HG02981 (cell line): ENCODE data around the gene SLC44A1.
A peak's percentile ranks its signal among the peaks of the same experiment; 100 is the strongest.

Source experiments
- ATAC-seq: cut with Tn5 transposase; IDR thresholded peaks from one replicate; pipeline ENCODE4 v1.9.1; 2021; ENCODE audit warnings: mild to moderate bottlenecking, moderate library complexity; ENCODE audit not compliant: unreplicated experiment

Gene SLC44A1

DNA sequence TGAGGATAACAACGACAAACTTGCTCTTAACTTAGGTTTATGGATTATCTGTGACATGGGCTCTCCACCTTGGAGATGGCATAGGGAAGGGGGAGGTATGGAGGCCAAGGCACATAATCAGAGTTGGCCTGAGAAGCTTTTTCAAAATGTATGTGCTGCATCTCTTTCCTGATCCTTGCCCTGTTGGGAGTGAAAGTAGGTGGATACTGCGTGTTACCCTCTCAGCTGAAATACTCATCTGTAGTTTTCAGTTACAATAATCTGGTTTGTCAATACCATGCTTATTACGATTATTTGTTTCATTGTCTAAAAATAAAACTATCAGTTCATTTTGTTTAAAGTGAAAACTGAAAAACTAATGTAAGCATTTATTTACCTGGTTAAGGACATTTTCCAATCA, 86.7 kb downstream of the SLC44A1 start:
- peak; percentile 33 for ATAC-seq

DNA sequence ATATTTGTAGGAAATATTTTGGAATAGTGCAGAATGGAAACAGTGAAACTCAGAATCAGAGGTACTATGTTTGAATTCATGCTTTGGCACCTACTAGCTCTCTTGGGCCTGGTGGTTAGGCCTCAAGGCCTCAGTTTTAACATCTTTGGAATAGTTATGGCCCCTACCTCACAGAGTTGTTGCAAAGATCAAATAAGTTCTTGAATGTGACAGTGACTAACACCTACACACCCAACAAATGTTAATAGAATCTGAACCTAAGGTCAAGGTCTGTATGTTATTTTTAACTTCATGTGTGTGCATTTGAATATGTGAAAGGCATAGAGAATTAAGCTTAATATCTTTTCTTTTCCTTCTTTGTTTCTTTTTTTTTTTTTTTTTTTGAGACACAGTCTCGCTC, 87.3 kb downstream of the SLC44A1 start:
- no peak for ATAC-seq

DNA sequence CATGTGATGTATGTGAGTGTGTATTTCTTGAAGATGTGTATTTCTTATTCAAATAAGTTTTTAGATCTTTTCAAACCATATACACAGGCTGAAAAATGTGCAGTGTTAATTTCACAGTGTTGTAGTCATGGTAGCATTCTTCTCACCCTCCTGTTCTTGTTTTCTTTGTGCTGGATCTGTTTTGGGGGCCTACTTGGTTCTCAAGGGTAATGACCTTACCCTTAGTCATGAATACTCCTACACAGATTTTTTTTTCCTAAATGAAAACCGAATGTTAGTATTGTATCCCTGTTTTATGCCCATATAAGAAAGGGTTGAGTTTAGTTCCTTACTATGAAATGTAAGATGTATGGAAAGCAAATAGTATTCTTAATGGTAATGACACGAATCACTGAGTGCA, 88.0 kb downstream of the SLC44A1 start:
- no peak for ATAC-seq

DNA sequence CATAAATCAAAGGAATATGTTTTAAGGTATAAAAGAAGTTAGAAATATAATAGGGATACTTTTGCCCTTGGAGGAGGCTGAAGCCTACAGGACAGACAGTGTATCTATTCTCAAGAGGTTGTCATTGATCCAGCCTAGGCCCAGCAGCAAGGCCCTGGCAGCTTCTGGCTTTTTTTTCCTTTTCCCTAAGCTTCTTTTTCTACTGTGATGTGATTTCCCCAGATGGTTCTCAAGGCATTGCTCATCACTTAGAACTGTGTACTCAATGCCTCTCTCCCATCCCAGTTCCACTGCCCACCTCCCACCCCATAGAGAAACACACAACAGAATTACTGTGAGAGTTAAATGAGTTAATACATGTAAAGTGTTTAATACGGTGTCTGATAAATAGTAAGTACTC, 88.6 kb downstream of the SLC44A1 start:
- ATAC-seq: no peak

DNA sequence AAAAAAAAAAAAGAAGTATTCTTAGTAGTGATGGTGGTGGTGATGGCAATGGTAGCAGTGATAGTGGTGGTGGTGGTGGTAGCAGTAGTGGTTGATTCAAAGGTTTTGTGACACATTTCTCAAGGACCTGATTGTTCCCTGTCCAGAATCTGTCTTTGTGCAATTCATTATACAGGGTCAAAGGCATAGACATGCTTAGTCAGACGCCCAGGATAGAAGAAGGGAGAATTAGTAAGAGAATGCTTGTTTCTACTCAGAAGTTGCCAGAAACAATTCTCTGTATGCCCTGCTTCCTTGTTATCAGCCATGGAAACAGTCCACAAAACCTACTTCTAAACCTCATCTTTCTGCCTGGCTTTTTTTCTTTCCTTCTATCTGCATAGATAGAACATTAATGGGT, 89.4 kb downstream of the SLC44A1 start:
- no peak for ATAC-seq

DNA sequence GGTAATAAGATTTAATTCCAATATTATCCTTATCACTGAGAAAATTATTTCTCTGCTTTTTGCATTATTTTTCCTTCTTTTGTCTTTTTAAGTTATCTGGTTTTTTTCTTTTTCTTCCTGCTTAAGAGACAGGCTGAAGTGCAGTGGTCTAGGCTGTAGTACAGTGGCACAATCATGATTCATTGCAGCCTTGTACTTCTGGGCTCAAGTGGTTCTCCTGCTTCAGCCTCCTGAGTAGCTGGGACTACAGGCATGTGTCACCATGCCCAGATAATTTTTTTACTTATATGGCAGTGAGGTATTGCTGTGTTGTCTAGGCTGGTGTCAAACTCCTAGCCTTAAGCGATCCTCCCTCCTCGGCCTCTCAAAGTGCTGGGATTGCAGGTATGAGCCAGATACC, 93.9 kb downstream of the SLC44A1 start:
- ATAC-seq: no peak

DNA sequence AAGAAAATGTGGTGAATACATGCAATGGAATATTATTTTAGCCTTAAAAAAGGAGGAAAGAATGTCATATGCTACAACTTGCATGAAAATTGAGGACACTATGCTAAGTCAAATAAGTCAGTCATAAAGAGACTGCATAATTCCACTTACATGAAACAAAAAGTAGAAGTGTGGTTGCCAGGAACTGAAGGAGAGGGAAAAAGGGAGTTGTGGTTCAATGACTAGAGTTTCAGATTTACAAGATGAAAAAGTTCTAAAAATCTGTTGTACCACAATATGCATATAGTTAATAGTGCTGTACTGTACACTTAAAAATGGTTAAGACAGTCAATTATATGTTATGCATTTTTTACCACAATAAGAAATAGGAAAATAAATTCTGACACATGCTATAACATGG, 95.4 kb downstream of the SLC44A1 start:
- no peak for ATAC-seq

DNA sequence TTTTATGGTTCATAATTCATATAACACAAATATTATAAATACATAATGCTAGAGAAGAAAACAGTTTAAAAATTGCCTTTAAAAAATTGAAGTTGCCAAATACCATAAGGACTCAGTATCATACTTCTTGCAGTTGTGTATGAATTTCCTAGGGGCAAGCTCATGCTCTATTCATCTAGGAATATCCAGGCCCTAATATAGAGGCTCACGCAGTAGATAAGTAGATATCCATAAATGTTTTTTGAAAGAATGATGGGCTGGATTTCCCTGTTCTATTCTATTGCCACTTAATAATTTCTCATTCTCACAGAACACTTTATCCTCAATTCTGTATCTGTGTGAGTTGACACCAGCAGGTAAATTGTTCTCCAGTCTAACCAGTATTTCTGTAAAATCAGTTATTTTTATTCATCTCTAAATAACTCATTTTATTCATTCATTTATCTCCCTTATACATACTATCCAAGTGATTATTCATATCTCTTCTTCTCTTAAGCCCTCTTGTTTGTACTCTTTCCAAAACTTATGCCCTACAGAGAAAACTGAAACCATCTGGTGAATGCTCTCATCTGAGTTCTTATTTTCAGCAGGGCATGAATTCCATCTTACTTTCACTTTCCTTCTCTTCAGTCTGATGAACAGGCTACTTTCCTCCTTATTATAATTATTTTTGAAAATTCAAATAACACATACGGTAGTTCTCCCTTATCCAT, 97.1 kb downstream of the SLC44A1 start:
- ATAC-seq: peak; percentile 64

DNA sequence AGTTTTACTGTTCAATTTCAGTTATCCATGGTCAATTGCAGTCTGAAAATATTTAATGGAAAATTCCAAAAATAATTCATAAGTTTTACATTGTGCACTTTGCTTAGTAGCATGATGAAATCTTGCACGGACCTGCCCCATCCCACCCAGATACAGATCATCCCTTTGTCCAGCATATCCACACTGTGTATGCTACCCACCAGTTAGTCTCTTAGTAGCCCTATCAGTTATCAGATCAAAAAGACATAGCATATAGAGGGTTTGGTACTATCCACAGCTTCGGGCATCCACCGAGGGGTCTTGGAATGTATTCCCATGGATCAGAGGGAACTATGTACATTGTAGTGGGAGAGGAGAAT, 97.7 kb downstream of the SLC44A1 start:
- ATAC-seq: peak; percentile 7

DNA sequence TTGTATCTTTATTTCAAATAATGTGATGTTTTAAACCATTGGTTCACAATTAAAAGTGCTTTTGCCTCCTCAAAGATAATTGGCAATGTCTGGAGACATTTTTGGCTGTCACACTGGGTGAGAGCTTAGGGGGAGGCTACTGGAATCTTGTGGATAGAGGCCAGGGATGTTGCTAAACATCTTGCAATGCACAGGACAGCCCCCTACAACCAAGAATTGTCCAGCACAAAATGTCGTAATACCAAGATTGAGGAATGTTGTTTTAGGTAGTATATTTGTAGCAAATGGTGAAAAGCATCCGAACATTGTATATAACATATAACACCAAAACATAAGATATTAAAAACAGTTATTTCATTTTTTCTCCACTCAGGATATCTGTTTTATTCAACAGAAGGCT, 99.8 kb downstream of the SLC44A1 start:
- no peak for ATAC-seq

DNA sequence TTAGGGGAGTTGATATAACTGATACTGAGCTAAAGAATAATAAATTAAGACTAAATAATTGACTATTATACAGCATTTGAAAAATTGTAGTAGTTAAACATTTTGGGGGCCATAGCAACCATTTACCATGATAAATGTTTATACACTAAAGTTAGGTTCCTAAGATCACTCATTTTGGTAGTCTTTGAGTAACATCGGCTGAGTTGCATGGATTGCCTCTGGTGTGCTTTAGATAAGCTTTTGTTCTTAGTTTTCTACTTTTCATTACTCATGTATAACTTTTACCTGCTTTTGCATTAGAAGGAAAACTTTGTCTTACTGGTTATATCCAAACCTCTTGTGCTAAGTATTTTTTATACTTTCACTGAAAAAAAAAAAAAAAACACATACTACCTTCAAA, 101.2 kb downstream of the SLC44A1 start:
- ATAC-seq: no peak

DNA sequence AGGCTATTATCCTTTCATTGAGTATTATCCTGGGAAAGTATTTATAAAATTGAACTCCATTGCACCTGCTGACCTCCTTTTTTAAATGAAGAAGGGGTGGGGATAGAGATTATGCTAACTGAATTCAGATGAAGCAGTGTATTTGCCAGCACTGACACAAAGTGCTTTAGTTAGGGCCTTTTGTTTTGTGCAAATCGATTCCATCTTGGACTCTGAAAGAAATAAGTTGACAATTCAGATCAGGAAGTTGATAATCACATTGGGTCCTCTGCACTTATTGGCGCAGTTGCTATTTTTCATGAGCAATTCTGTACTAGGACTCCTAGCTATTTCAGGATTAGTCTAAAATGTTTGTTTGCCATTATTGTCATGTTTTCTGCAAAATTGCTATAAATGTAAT, 101.8 kb downstream of the SLC44A1 start:
- no peak for ATAC-seq

DNA sequence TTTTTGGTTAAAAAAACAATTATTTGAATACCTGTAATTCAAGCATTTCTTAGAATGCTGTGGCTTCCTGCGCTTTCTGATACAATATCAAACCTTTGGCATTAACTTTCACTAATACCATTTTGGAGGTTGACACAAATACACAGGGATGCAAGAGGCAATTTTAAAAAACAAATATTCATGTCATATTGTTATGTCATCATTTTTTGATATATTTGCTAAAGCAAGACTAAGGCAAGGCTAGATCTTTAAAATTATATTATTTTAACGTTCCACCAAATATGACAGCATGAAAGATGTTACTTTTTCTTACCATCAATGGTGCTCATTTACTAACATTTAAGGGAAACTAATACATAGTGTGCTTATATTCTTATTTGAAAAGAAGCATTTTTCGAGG, 110.0 kb downstream of the SLC44A1 start:
- ATAC-seq: no peak

DNA sequence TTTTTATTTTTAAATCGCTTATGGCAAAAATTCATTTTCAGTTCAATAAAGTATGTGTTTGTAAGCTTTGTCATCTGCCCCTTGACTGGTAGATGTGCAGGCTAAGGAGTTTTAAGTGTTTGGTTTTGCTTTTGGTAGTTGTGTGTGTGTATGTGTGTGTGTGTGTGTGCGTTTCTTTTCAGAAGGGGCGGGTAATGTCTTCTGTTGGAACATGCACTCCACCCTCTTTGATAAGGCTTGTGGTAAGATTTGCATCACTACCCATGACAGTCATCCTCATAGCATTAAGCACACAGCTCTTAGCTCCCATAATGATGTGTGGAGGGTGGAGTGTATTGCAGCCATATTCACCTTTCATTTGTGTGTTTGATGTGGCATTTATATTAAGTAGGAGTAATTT, 111.3 kb downstream of the SLC44A1 start:
- peak; percentile 70 for ATAC-seq

DNA sequence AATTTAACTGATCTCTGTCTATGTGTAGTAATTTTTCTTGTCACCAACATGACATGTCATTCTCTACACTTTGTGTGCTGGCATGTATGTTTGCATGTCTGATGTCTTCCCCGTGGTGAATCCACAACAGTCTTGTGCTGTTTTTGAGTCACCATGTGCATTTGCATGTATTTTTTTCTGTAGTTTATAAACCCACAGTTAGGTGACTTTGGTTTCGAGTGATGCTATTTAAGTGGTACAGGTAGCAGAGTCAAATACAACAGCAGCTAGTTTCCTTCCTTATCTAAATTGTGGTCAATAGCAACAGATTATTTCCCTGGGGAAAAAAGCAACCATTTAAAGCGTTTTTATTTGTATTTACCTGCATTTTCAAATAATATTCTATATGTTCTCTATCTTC, 113.5 kb downstream of the SLC44A1 start:
- peak; percentile 87 for ATAC-seq

DNA sequence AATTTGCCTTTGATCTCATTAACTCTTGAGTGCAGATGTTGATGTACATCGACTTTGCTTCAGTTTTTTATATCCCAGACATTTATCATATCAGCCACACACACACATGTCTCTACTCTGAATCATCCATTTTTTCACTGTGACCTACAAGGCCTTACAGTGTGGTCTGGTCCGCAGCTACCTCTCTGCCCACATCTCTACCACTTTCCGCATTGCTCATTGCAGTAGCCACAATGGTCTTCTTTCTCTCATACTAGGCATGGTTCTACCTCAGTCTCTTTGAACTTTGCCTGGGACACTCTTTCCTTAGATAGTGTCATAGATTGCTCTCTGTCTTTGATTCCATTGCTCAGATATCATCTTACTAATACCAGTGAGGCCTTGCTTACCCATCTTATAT, 115.4 kb downstream of the SLC44A1 start:
- ATAC-seq: no peak

DNA sequence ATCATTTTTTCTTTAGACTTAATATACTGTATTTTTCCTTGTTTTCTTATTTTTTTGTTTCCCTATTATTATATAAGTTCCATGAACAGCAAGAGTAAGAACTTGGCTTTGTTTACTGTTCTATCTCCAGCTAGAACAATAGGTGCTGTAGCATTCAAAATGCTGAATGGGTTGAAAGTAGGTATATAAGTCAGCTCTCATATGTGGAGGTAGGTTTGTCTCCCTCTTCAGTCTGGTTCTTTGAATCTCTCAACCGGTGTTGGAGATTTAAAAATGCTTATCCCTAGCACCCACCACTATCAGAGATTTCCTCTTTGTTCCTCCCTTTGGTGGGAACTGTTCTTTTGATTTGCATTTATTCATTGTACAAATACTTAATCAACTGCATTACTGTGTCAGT, 115.9 kb downstream of the SLC44A1 start:
- ATAC-seq: no peak

DNA sequence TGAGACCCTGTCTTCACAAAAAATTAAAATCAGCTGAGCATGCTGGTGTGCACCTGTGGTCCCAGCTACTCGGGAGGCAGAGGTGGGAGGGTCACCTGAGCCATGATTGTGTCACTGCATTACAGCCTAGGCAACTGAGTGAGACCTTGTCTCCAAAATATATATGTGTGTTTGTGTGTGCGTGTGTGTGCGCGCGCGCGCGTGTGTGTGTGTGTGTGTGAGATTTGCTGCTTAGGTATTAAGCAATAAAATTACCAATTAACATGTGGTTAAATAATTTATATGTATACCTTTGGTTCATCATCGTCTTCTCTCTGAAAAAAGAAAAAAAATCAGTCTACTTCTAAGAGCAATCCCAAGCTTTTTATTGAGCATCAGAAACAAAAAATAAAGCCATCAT, 117.4 kb downstream of the SLC44A1 start:
- ATAC-seq: no peak

DNA sequence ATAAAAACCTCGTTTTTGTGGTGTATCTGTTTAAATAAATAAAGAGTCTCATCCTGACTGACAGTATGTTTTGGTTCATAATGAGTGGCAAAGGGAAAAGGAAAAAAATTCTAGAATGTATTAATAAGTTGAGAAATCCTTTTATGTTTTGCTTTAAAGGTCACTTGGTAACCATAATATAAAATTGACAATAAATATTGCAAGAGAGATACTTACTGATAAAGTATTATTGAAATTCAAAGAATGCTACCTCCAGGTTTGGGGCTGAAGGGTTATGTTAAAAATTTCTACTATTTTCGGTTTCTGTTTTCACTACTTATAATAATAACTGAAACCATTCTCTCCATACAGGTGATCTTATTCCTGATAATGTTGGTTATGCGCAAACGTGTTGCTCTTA, 118.0 kb downstream of the SLC44A1 start:
- ATAC-seq: no peak

DNA sequence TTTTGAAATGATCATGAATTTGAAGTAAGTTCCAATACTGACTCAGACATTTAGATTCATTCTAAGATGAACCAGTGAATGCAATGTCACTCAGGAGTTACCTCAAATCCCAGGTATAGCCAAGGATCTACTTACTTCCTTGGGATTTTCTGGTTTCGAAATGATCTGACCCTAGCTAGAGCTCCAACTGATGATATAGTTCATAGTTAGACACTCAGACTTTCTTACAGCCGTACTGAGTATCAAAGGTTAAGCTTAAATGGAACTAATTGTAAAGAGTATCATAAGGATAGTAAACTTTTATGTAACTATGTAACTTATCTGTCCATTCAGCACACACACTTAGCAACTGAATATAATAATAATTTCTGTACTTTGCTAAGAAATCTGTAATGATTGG, 119.4 kb downstream of the SLC44A1 start:
- no peak for ATAC-seq

DNA sequence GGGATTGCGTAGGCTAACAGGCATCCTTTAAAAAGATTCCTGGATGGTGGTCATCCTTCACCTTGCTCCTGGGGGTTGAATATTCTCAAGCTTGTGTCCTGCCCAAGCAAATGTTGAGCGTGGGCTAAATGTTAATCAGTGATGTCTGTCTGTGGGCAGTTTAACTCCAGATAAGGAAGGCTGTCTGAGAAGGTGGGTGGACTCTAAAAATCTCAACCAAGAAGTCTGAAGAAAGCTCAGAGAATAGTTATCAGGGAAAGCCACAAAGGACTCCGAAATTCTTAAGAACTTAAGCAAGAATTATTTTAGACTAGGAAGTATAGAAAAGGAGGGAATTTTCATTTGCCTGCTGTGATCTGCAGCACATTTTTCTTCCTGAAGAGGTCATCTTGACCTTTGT, 125.5 kb downstream of the SLC44A1 start:
- ATAC-seq: no peak

DNA sequence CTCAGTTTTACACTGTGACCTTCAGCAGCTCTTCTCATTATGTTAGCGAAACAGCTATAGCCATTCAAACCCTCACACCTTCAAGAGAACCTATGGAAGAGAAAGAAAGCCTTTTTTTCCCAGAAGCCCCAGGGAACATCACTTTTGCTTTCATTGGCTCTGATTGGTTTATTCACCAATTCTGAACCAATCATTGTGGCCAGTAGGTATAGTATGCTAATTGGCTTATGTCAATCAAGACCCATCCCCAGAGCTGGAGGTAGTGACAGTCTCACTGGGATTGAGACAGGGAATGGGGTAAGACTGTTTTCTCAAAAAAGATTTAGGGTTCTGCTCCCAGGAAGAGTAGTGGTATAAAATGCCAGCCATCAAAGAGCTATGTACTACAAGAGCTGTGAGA, 129.3 kb downstream of the SLC44A1 start:
- ATAC-seq: no peak

DNA sequence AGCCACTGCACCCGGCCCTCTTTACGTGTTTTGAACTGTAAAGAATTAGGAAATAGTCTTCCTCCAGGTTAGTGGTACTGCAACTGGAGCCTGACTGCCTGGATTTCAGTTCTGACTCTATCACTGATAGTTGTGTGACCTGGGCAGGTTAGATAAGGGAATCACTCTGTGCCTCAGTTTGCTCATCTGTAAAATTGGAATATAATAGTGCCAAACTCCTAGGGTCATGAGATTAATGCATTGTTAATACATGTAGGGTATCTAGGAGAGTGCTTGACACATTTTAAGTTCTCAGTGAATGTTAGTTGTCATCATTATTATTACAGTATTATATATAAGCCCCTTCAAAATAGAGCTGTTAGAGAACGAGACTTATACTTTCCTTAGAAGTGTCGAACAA, 130.9 kb downstream of the SLC44A1 start:
- ATAC-seq: no peak

DNA sequence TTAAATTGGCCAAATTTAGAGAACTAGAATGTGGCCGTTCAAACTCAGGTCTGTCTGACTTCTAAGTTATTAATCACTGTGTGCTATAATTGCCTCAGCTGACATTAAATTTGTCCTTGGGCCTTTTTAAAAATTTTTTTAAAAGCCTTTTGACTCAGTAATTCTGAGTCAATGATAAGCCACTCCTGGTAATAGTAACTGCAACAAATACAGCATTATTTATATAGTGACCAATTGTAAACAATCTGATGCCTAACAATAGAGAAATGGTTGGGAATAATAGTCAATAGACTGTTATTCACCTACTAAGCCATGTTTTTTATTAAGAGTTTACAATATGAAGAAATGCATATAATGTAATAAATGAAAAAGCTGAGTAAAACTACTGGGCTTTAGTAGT, 132.4 kb downstream of the SLC44A1 start:
- no peak for ATAC-seq
